AG09309 (cell line): ENCODE measurements around the gene WTIP.

Experiments used
- DNase-seq: peaks from one replicate; pipeline ENCODE4 v3.0.0-alpha.2; 2010; ENCODE audit warnings: low read depth
- H3K4me3 ChIP-seq: 2 replicates; pipeline ENCODE4 v1.5.1; 2011; ENCODE audit warnings: mild to moderate bottlenecking, low read depth, low read length, moderate library complexity; ENCODE audit not compliant: control insufficient read depth
- TF ChIP-seq, protein P1 (sequence below): IDR thresholded peaks from 2 replicates; pipeline ENCODE4 v1.5.1; 2011; ENCODE audit warnings: mild to moderate bottlenecking, low read depth, low read length, inconsistent platforms; ENCODE audit not compliant: insufficient read depth, control insufficient read depth; ENCODE audit errors: missing control alignments

The WTIP gene

DNA sequence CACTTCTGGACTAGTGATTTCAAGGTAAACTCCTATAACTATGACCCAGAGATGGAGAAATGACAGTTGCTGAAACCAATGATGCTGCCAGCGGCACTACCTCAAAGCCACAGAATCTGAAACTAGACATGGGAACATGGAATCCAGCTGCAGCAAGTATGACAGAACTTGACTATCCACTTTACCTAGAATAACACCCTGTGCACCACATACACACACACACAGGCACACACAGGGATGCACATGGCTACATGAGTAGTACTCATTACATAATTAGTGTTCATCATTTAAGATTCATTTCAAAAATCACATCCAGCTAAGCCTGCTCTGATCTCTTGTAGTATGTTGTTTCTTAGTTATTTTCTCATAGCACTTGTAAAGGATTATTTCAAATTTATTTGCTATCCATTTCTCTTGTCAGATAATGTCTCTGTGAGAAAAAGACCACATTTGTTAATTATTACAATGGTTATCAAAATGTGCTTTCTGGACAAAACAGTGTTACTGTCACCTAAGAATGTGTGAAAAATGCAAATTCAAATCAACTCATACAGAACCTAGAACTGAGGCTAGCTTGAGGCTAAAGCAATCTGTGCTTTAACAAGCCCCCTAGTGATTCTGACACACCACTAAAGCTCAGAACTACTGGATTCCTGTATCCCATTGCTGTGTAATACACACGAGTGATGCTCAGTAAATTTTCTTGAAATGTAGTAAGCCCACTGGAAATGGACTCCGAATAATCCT lies 59.4 kb downstream of the WTIP start:
- TF ChIP-seq, protein P1, sequence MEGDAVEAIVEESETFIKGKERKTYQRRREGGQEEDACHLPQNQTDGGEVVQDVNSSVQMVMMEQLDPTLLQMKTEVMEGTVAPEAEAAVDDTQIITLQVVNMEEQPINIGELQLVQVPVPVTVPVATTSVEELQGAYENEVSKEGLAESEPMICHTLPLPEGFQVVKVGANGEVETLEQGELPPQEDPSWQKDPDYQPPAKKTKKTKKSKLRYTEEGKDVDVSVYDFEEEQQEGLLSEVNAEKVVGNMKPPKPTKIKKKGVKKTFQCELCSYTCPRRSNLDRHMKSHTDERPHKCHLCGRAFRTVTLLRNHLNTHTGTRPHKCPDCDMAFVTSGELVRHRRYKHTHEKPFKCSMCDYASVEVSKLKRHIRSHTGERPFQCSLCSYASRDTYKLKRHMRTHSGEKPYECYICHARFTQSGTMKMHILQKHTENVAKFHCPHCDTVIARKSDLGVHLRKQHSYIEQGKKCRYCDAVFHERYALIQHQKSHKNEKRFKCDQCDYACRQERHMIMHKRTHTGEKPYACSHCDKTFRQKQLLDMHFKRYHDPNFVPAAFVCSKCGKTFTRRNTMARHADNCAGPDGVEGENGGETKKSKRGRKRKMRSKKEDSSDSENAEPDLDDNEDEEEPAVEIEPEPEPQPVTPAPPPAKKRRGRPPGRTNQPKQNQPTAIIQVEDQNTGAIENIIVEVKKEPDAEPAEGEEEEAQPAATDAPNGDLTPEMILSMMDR, result no peak
- no peak overlapping the region for H3K4me3 ChIP-seq
- DNase-seq, result no peak

DNA sequence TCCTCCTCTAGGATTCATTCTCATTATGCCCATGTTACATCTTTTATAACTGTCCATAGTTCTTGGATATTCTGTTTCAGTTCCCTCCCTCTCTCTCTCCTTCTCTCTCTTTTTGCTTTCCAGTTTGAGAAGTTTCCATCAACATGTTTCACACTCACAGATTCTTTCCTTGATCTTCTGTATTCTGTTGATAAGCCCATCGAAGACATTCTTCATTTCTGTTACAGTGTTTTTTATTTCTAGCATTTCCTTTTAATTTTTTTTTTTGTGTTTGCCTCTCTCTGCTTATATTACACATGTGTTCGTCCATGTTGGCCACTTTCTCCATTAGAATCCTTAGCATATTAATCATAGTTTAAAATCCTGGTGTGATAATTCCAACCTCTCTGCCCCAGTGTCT lies 68.3 kb downstream of the WTIP start:
- no peak for DNase-seq
- TF ChIP-seq, protein P1, result no peak

DNA sequence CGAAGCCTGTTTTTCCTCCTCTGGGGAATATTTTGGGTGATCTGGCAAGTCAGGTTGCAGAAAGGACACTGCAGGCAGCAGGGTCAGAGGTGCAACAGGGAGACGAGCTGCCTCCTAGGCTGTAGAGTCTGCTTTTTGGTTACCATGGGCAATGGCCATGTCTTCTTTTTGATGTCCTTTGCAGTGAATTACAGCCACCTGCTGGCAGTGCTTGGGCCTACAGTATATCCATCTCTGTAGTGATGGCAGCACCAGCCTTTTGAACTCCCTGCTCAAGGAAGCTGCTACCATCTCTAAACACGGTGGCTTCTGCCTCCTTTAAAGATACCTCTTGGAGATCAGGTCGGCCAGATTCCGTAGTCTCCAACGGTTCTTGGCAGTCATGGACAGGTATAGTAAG lies 73.9 kb downstream of the WTIP start:
- TF ChIP-seq, protein P1, result no peak

More for the DNA sequence above, 68.3 kb downstream of the WTIP start:
- H3K4me3 ChIP-seq, result no peak overlapping the region

DNA sequence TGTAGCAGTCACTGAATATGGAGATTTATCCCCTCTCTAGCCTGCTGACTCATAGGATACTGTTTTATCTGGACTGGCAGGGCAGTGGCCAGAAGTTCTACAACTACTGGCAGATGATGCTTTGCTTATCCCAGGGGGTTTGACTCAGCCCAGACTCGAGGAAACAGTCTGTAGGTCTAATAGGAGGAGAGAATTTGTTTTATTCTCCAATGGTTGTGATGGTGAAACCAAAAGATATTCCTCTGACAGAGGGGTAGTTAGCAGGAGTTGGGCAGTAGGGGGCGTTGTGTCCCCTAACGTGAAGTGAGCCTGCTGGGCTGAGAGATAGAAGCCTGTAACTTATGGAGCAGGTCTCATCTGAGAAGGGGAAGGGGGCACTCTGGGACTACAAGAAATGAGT lies 74.9 kb downstream of the WTIP start:
- H3K4me3 ChIP-seq, result no peak overlapping the region
- DNase-seq, result peak; percentile 16
- TF ChIP-seq, protein P1, result peak; percentile 47

More for the DNA sequence above, 73.9 kb downstream of the WTIP start:
- DNase-seq, result no peak
- no peak overlapping the region for H3K4me3 ChIP-seq

DNA sequence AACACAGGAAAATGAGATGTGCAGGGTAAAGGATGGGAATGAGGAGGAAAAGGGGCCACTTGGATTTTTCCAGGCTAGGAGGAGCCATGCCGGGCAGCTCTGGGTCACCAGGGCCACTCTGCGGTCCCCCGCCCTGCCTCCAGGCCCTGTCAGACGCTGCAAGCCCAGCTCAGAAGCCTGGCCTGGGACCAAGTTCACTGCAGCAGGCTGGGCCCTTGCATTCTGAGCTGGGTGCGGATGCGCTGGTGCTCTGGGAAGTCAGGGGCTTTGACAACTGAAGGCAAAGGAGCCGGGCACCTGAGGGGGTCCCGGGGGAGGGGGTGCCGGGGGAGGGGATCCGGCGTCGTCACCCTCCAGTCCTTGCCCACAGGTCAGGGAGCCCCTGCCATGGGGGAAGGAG lies 77.5 kb downstream of the WTIP start:
- no peak overlapping the region for H3K4me3 ChIP-seq
- TF ChIP-seq, protein P1, result no peak

DNA sequence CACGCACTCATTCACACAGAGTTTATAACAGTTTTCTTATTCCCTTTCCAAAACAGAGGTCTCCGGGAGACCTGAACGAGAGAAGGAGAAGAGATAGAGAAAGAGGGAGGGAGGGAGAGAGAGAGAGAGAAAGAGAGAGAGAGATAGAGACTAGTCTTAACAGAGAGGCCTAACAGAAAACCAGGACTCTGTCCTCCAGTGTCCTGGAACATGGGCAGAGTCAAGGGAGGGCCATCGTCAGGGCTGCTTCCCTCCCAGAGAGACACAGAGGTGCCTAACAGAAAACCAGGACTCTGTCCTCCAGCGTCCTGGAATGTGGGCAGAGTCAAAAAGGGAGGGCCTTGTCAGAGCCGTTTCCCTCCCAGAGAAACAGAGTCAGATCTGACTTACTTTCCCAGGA lies 78.7 kb downstream of the WTIP start:
- no peak for DNase-seq
- no peak overlapping the region for H3K4me3 ChIP-seq
- TF ChIP-seq, protein P1, result no peak

More for the DNA sequence above, 77.5 kb downstream of the WTIP start:
- DNase-seq, result no peak
